Stomach (tissue), 9 donors: ENCODE measurements around the gene CCDC179. TPM values are rescaled to one million over a fixed set of nuclear protein-coding genes. Genes with fewer than 3 reads are reported as not detected.

Source experiments
- DNase-seq, 2 donors: peaks; one replicate each; pipeline versions ENCODE4 v3.0.0 to v3.0.0-alpha.2; 2013 to 2019
- H3K27ac ChIP-seq, 5 donors: fragments of 200-600 bp in 4 of 5; sonication (generic) in 4 of 5; one replicate each; pipeline ENCODE4 v1.5.1; 2013 to 2019; ENCODE audit warnings: mild to moderate bottlenecking in 1 of 5, moderate library complexity in 1 of 5
- H3K27me3 ChIP-seq, 3 donors: fragments of 200-600 bp; sonication (generic); one replicate each; pipeline ENCODE4 v1.5.1; 2017 to 2019; ENCODE audit warnings: mixed run types in 1 of 3
- H3K36me3 ChIP-seq, 4 donors: fragments of 200-600 bp; sonication (generic); 1 replicate in 3 of 4; 2 replicates in 1 of 4; pipeline ENCODE4 v1.5.1; 2016 to 2019
- H3K4me1 ChIP-seq, 4 donors: fragments of 200-600 bp; sonication (generic); one replicate each; pipeline ENCODE4 v1.5.1; 2016 to 2019
- H3K4me3 ChIP-seq, 4 donors: fragments of 200-600 bp; sonication (generic) in 3 of 4; one replicate each; pipeline ENCODE4 v1.5.1; 2016 to 2019; ENCODE audit warnings: mild to moderate bottlenecking in 1 of 4
- H3K9me3 ChIP-seq, 4 donors: fragments of 200-600 bp; sonication (generic); one replicate each; pipeline ENCODE4 v1.5.1; 2016 to 2019
- CTCF ChIP-seq, 7 experiments: fragments of 450-650 bp in 4 of 7; fragments of 200-600 bp in 3 of 7; sonication (generic) in 3 of 7; IDR thresholded peaks; one replicate each; pipeline ENCODE4 v1.5.1; 2016 to 2019; ENCODE audit warnings: antibody characterized with exemption in 7 of 7, control low read depth in 2 of 7, mild to moderate bottlenecking in 1 of 7
- EP300 ChIP-seq: sonication (generic); formaldehyde crosslinking; IDR thresholded peaks from one replicate; pipeline ENCODE4 v1.6.1; 2017; ENCODE audit warnings: antibody characterized with exemption
- POLR2A ChIP-seq, 4 donors: fragments of 450-650 bp; IDR thresholded peaks; one replicate each; pipeline ENCODE4 v1.6.1; 2016; ENCODE audit warnings: antibody characterized with exemption in 4 of 4, control low read depth in 2 of 4, mild to moderate bottlenecking in 1 of 4, moderate library complexity in 1 of 4
- POLR2AphosphoS5 ChIP-seq, 3 donors: sonication (generic); formaldehyde crosslinking; IDR thresholded peaks; one replicate each; pipeline ENCODE4 v1.6.1; 2016; ENCODE audit warnings: antibody characterized with exemption in 3 of 3
- WGBS, 5 donors: extraction: QIAGEN DNeasy Blood & Tissue Kit in 3 of 5; methylation state at CpG; one replicate each; pipeline versions ENCODE4 v1.1.5 to v1.1.7; 2013 to 2018; 5-methylcytosine and 5-hydroxymethylcytosine counted together
- intact Hi-C: fragments of 100-400 bp; cut with DNase I; formaldehyde crosslinking; loops from one replicate; pipeline ENCODE4 v1.15.1; 2023; ENCODE audit warnings: low total_unique reads
- polyA plus RNA-seq, 3 donors: library from polyadenylated mRNA; stranded (reverse); fragments of 200-250 nt; gene quantifications; one replicate each; pipeline ENCODE4 v1.2.3, GENCODE V29; 2013
- total RNA-seq, 5 donors: library from RNA; depleted of rRNA; stranded (reverse); fragments of >200 nt; gene quantifications; one replicate each; pipeline versions ENCODE4 v1.1.0 to v1.2.3, GENCODE V29; 2014 to 2016
- donor health status: healthy with polysubstance abuse.
- donor health status: Bipolar disorder and iron deficiency.
- donor health status: healthy.

CCDC179 gene
- total and polyA plus RNA-seq, 8 donors = not detected

GRCh38 chr11:22878604-22879003 lies 18.3 kb upstream of the CCDC179 start:
- Histone ChIP-seq H3K4me1 (no peaks in the 10 kb centered on the region), H3K36me3 (no peaks in the 10 kb centered on the region), H3K9me3 (no peaks in the 10 kb centered on the region), H3K27me3 (no peaks in the 10 kb centered on the region), H3K27ac (no peak overlapping the region), H3K4me3 (no peak overlapping the region)
- intact Hi-C loops = no loop called here
- TF ChIP-seq EP300 (no peak), POLR2A (IDR thresholded peaks at IDR 0.05) (no peak), CTCF (IDR thresholded peaks at IDR 0.05) (no peak), POLR2AphosphoS5 (IDR thresholded peaks at IDR 0.05) (no peak)
- no peak for DNase-seq

- intact Hi-C loops = no loop called here
- H3K27ac ChIP-seq = no peak overlapping the region
- no peaks in the 10 kb centered on the region for H3K9me3 ChIP-seq
- no peaks in the 10 kb centered on the region for H3K36me3 ChIP-seq
- TF ChIP-seq POLR2A (IDR thresholded peaks at IDR 0.05) (no peak), EP300 (no peak), CTCF (IDR thresholded peaks at IDR 0.05) (no peak), POLR2AphosphoS5 (IDR thresholded peaks at IDR 0.05) (no peak)
- no peak for DNase-seq
- no peaks in the 10 kb centered on the region for H3K27me3 ChIP-seq
- H3K4me1 ChIP-seq = no peaks in the 10 kb centered on the region
- no peak overlapping the region for H3K4me3 ChIP-seq
Observed at GRCh38 chr11:22878039-22878438, 17.8 kb upstream of the CCDC179 start.

- Histone ChIP-seq H3K36me3 (no peaks in the 10 kb centered on the region), H3K4me1 (no peaks in the 10 kb centered on the region), H3K9me3 (no peaks in the 10 kb centered on the region), H3K27ac (no peak overlapping the region), H3K27me3 (no peaks in the 10 kb centered on the region), H3K4me3 (no peak overlapping the region)
- WGBS, 5 donors = 2 to 5% (median 4%) methylated on average over 2 of the region's 2 CpGs
- peak; percentile 74 to 93 for DNase-seq
- no peak for TF ChIP-seq POLR2A (IDR thresholded peaks at IDR 0.05)
- no peak for TF ChIP-seq EP300
- TF ChIP-seq CTCF (IDR thresholded peaks at IDR 0.05) = peak in 5 of 7 experiments; percentile 33 to 88 (median 71)
- TF ChIP-seq POLR2AphosphoS5 (IDR thresholded peaks at IDR 0.05) = peak in 1 of 3 donors; percentile 12
- intact Hi-C loops = no loop called here
Observed at GRCh38 chr11:22875869-22876473, 15.7 kb upstream of the CCDC179 start.

- DNase-seq = no peak
- no peaks in the 10 kb centered on the region for H3K36me3 ChIP-seq
- H3K4me3 ChIP-seq = no peak overlapping the region
- TF ChIP-seq POLR2A (IDR thresholded peaks at IDR 0.05) = no peak
- no peak for TF ChIP-seq CTCF (IDR thresholded peaks at IDR 0.05)
- TF ChIP-seq EP300 = no peak
- TF ChIP-seq POLR2AphosphoS5 (IDR thresholded peaks at IDR 0.05) = no peak
- H3K9me3 ChIP-seq = no peaks in the 10 kb centered on the region
- no peaks in the 10 kb centered on the region for H3K4me1 ChIP-seq
- WGBS, 5 donors = 84 to 92% (median 87%) methylated on average over 3 of the region's 3 CpGs
- intact Hi-C loops = no loop called here
- no peak overlapping the region for H3K27ac ChIP-seq
- no peaks in the 10 kb centered on the region for H3K27me3 ChIP-seq
Observed at GRCh38 chr11:22869325-22869724, 9.1 kb upstream of the CCDC179 start.
